ENCODE results near the gene CNTNAP5.

CNTNAP5 gene

DNA sequence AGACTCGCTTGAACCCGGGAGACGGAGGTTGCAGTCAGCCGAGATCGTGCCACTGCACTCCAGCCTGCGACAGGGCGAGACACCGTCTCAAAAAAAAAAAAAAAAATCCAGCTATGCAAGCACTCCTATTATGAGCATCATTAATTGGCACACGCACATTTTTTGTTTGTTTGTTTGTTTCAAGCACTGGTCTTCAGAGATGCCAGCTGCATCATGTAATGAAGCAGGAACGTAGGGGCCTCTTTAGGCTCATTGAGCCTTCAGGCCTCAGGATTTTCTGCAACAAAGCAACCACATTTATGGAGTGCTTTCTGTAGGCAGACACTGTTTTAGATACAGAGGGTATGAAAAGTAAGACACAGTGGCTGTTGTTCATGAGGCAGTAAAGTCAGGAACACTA, 585.8 kb downstream of the CNTNAP5 start:
- POLR2A ChIA-PET, result no interaction called here
- no peak for DNase-seq (ENCODE audit: extremely low spot score)
- CTCF ChIA-PET, result no interaction called here
- TF ChIP-seq CTBP1 (IDR thresholded peaks at IDR 0.05; ENCODE audit: borderline replicate concordance) (no peak), NFRKB (IDR thresholded peaks at IDR 0.05) (no peak), ELF4 (IDR thresholded peaks at IDR 0.05) (no peak), FOXM1 (IDR thresholded peaks at IDR 0.05; ENCODE audit: borderline replicate concordance) (no peak), SP1 (IDR thresholded peaks at IDR 0.05) (no peak), HDGF (IDR thresholded peaks at IDR 0.05; ENCODE audit: borderline replicate concordance) (no peak), FOXK2 (IDR thresholded peaks at IDR 0.05) (no peak)

DNA sequence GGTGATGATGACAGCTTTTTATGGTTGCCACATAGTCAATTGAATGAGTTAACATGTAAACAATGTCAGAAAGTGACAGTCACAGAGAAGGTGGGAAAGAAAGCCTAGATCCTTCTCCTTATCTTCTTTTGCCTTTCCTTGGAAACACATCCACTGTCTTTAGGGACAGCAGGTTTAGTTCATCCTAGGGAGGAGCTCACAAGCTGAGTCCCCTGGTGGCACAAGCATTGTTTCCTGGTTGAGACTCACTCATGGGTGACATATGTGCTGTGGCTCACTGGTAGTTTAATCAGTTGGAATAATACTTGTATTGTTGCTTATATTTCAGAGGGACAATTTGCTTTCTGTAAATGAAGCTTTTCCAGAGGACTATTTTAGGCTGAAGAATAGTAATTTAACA, 598.5 kb downstream of the CNTNAP5 start:
- CTCF ChIA-PET, result no interaction called here
- no peak for DNase-seq (ENCODE audit: extremely low spot score)
- POLR2A ChIA-PET, result no interaction called here

GRCh38 chr2:124625561-124625960, 600.5 kb downstream of the CNTNAP5 start:
- ChIA-PET POLR2A (no interaction called here), CTCF (no interaction called here)
- no peak for DNase-seq (ENCODE audit: extremely low spot score)
- TF ChIP-seq CTBP1 (IDR thresholded peaks at IDR 0.05; ENCODE audit: borderline replicate concordance), result no peak
- no peak for TF ChIP-seq FOXA1 (IDR thresholded peaks at IDR 0.05)
- no peak for TF ChIP-seq FOXM1 (IDR thresholded peaks at IDR 0.05; ENCODE audit: borderline replicate concordance)

More for the DNA sequence above, 598.5 kb downstream of the CNTNAP5 start:
- TF ChIP-seq SP1 (IDR thresholded peaks at IDR 0.05) (no peak), FOXK2 (IDR thresholded peaks at IDR 0.05) (no peak), HDGF (IDR thresholded peaks at IDR 0.05; ENCODE audit: borderline replicate concordance) (no peak), LEF1 (IDR thresholded peaks at IDR 0.05; ENCODE audit: borderline replicate concordance) (no peak)
- TF ChIP-seq, protein P1, sequence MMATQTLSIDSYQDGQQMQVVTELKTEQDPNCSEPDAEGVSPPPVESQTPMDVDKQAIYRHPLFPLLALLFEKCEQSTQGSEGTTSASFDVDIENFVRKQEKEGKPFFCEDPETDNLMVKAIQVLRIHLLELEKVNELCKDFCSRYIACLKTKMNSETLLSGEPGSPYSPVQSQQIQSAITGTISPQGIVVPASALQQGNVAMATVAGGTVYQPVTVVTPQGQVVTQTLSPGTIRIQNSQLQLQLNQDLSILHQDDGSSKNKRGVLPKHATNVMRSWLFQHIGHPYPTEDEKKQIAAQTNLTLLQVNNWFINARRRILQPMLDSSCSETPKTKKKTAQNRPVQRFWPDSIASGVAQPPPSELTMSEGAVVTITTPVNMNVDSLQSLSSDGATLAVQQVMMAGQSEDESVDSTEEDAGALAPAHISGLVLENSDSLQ (IDR thresholded peaks at IDR 0.05), result no peak

DNA sequence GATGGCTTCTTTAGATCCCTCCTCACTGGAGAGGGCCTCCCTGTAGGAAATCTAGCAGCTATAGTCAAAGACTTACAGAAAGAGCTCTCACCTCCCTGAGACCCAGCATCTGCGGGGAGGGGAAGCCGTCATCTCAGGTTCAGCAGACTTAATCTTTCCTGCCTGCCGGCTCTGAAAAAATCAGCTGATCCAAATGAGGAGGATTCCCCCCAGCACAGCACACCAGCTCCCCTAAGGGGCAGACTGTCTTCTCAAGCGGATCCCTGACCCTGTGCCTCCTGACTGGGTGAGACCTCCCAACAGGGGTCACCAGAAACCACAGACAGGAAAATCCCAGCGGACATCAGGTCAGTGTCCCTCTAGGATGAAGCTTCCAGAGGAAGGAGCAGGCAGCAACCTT, 601.9 kb downstream of the CNTNAP5 start:
- TF ChIP-seq BHLHE40 (IDR thresholded peaks at IDR 0.05; ENCODE audit: borderline replicate concordance) (no peak), TARDBP (IDR thresholded peaks at IDR 0.05) (no peak), L3MBTL2 (conservative IDR thresholded peaks at IDR 0.05) (no peak), FOXA1 (IDR thresholded peaks at IDR 0.05) (no peak), LEF1 (IDR thresholded peaks at IDR 0.05; ENCODE audit: borderline replicate concordance) (no peak), NFRKB (IDR thresholded peaks at IDR 0.05) (no peak), ARNT (IDR thresholded peaks at IDR 0.05) (no peak), HDGF (IDR thresholded peaks at IDR 0.05; ENCODE audit: borderline replicate concordance) (no peak), ZNF384 (IDR thresholded peaks at IDR 0.05) (no peak), FOXK2 (IDR thresholded peaks at IDR 0.05) (no peak), FOXM1 (IDR thresholded peaks at IDR 0.05; ENCODE audit: borderline replicate concordance) (no peak), CTBP1 (IDR thresholded peaks at IDR 0.05; ENCODE audit: borderline replicate concordance) (no peak), SP1 (IDR thresholded peaks at IDR 0.05) (no peak), SUZ12 (IDR thresholded peaks at IDR 0.05) (no peak), ELF4 (IDR thresholded peaks at IDR 0.05) (no peak)
- TF ChIP-seq, protein P1 (IDR thresholded peaks at IDR 0.05), result no peak
- ChIA-PET CTCF (interaction anchor here (0.6 kb wide), 1 partner anchor 14 kb away, joined by 3 read pairs; no protein-coding TSS in a partner anchor), POLR2A (no interaction called here)
- no peak for DNase-seq (ENCODE audit: extremely low spot score)

- TF ChIP-seq SUZ12 (IDR thresholded peaks at IDR 0.05) (no peak), TARDBP (IDR thresholded peaks at IDR 0.05) (no peak), FOXK2 (IDR thresholded peaks at IDR 0.05) (no peak), LEF1 (IDR thresholded peaks at IDR 0.05; ENCODE audit: borderline replicate concordance) (no peak), HDGF (IDR thresholded peaks at IDR 0.05; ENCODE audit: borderline replicate concordance) (no peak), ZNF384 (IDR thresholded peaks at IDR 0.05) (no peak), L3MBTL2 (conservative IDR thresholded peaks at IDR 0.05) (no peak), FOXM1 (IDR thresholded peaks at IDR 0.05; ENCODE audit: borderline replicate concordance) (no peak), FOXA1 (IDR thresholded peaks at IDR 0.05) (no peak), ARNT (IDR thresholded peaks at IDR 0.05) (no peak), SP1 (IDR thresholded peaks at IDR 0.05) (no peak), BHLHE40 (IDR thresholded peaks at IDR 0.05; ENCODE audit: borderline replicate concordance) (no peak), ELF4 (IDR thresholded peaks at IDR 0.05) (no peak), CTBP1 (IDR thresholded peaks at IDR 0.05; ENCODE audit: borderline replicate concordance) (no peak), NFRKB (IDR thresholded peaks at IDR 0.05) (no peak)
- TF ChIP-seq, protein P1 (IDR thresholded peaks at IDR 0.05), result no peak
- POLR2A ChIA-PET, result no interaction called here
- CTCF ChIA-PET, result no interaction called here
- no peak for DNase-seq (ENCODE audit: extremely low spot score)
Measured at GRCh38 chr2:124633812-124634211, 608.7 kb downstream of the CNTNAP5 start.

DNA sequence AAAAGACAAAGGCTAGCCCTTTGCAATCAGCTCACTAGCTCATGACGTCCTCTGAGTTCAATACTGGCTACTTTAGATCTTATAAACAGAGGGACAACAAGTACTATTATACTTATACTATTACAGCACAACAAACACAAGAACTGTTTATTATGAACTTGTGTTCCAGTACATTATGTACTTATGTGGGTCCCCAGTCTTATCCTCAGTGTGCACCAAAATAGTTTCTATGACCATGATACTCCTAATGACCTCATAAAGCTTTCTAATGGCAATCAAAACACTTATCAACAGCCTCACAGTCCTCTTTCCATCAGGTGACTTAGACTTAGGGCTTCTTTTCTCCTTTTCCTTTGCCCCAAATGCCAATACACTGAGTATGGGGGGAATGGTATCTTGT, 614.4 kb downstream of the CNTNAP5 start:
- POLR2A ChIA-PET, result no interaction called here
- no peak for TF ChIP-seq SUZ12 (IDR thresholded peaks at IDR 0.05)
- TF ChIP-seq LEF1 (IDR thresholded peaks at IDR 0.05; ENCODE audit: borderline replicate concordance), result no peak
- TF ChIP-seq L3MBTL2 (conservative IDR thresholded peaks at IDR 0.05), result no peak
- TF ChIP-seq ZNF384 (IDR thresholded peaks at IDR 0.05), result no peak
- TF ChIP-seq FOXK2 (IDR thresholded peaks at IDR 0.05), result no peak
- TF ChIP-seq FOXM1 (IDR thresholded peaks at IDR 0.05; ENCODE audit: borderline replicate concordance), result no peak
- TF ChIP-seq, protein P1 (IDR thresholded peaks at IDR 0.05), result no peak
- no peak for TF ChIP-seq SP1 (IDR thresholded peaks at IDR 0.05)
- TF ChIP-seq NFRKB (IDR thresholded peaks at IDR 0.05), result no peak
- no peak for TF ChIP-seq FOXA1 (IDR thresholded peaks at IDR 0.05)
- TF ChIP-seq TARDBP (IDR thresholded peaks at IDR 0.05), result no peak
- TF ChIP-seq CTBP1 (IDR thresholded peaks at IDR 0.05; ENCODE audit: borderline replicate concordance), result no peak
- TF ChIP-seq BHLHE40 (IDR thresholded peaks at IDR 0.05; ENCODE audit: borderline replicate concordance), result no peak
- no peak for TF ChIP-seq ARNT (IDR thresholded peaks at IDR 0.05)
- no peak for TF ChIP-seq HDGF (IDR thresholded peaks at IDR 0.05; ENCODE audit: borderline replicate concordance)
- no peak for TF ChIP-seq ELF4 (IDR thresholded peaks at IDR 0.05)

More for the DNA sequence above, 614.4 kb downstream of the CNTNAP5 start:
- DNase-seq (ENCODE audit: extremely low spot score), result no peak
- CTCF ChIA-PET, result no interaction called here

All from HEK293T (cell line).